HepG2 (cell line): ENCODE measurements around the gene SERPINA6. TPM values are rescaled to one million over a fixed set of nuclear protein-coding genes. Genes with fewer than 3 reads are reported as not detected.

ENCODE experiments used
- GLMP ChIP-seq: sonication (generic); formaldehyde crosslinking; IDR thresholded peaks from 2 replicates; pipeline ENCODE4 v1.9.0; 2021; ENCODE audit warnings: missing genetic modification reagents, mild to moderate bottlenecking, borderline replicate concordance
- HMGXB4 ChIP-seq, 2 experiments: sonication (generic) in 1 of 2; formaldehyde crosslinking in 1 of 2; IDR thresholded peaks; 2 replicates each; pipeline versions ENCODE4 v1.4.0 to v1.6.1; 2018 to 2020; ENCODE audit warnings: missing genetic modification reagents in 2 of 2, borderline replicate concordance in 1 of 2, low read depth in 1 of 2, mild to moderate bottlenecking in 1 of 2, missing biosample characterization in 1 of 2
- JDP2 ChIP-seq: sonication (generic); formaldehyde crosslinking; IDR thresholded peaks from 2 replicates; pipeline ENCODE4 v1.8.1; 2022; ENCODE audit warnings: missing genetic modification reagents, borderline replicate concordance
- JUND ChIP-seq: sonication (generic); formaldehyde crosslinking; IDR thresholded peaks from 2 replicates; pipeline ENCODE4 v1.8.0; 2022; ENCODE audit warnings: mild to moderate bottlenecking, missing genetic modification reagents
- MED8 ChIP-seq: sonication (generic); formaldehyde crosslinking; IDR thresholded peaks from 2 replicates; pipeline ENCODE4 v1.8.1; 2023; ENCODE audit warnings: mild to moderate bottlenecking, missing genetic modification reagents; ENCODE audit not compliant: insufficient replicate concordance
- MEIS1 ChIP-seq: sonication (generic); formaldehyde crosslinking; IDR thresholded peaks from 2 replicates; pipeline ENCODE4 v1.9.0; 2021; ENCODE audit warnings: mild to moderate bottlenecking, missing genetic modification reagents, moderate library complexity, borderline replicate concordance
- NCOA1 ChIP-seq: sonication (generic); formaldehyde crosslinking; IDR thresholded peaks from 2 replicates; pipeline ENCODE4 v1.9.0; 2021; ENCODE audit warnings: missing genetic modification reagents
- SIN3A ChIP-seq: IDR thresholded peaks from 2 replicates; pipeline ENCODE4 v1.6.1; 2011; ENCODE audit warnings: low read depth, mild to moderate bottlenecking, control low read depth, low read length, borderline replicate concordance
- SUZ12 ChIP-seq: fragments of 150-350 bp; IDR thresholded peaks from 2 replicates; pipeline ENCODE4 v1.6.1; 2014; ENCODE audit warnings: low read depth, low read length
- TSC22D2 ChIP-seq: sonication (generic); formaldehyde crosslinking; IDR thresholded peaks from 2 replicates; pipeline ENCODE4 v1.5.1; 2020; ENCODE audit warnings: missing genetic modification reagents, mild to moderate bottlenecking, borderline replicate concordance
- ZHX1 ChIP-seq: sonication (generic); formaldehyde crosslinking; IDR thresholded peaks from 2 replicates; pipeline ENCODE4 v1.8.1; 2022; ENCODE audit warnings: low read depth, mild to moderate bottlenecking, missing genetic modification reagents
- ZMYM4 ChIP-seq: sonication (generic); formaldehyde crosslinking; IDR thresholded peaks from 2 replicates; pipeline ENCODE4 v1.8.1; 2023; ENCODE audit warnings: mild to moderate bottlenecking, missing genetic modification reagents
- ZNF337 ChIP-seq: sonication (generic); formaldehyde crosslinking; IDR thresholded peaks from 2 replicates; pipeline ENCODE4 v1.5.1; 2020; ENCODE audit warnings: missing genetic modification reagents, low read depth, mild to moderate bottlenecking, borderline replicate concordance
- ZNF549 ChIP-seq: sonication (generic); formaldehyde crosslinking; IDR thresholded peaks from 2 replicates; pipeline ENCODE4 v1.5.0; 2020; ENCODE audit warnings: missing genetic modification reagents
- ZNF749 ChIP-seq: sonication (generic); formaldehyde crosslinking; IDR thresholded peaks from 2 replicates; pipeline ENCODE4 v1.8.0; 2022; ENCODE audit warnings: mild to moderate bottlenecking, missing genetic modification reagents, moderate library complexity, borderline replicate concordance
- ZNF766 ChIP-seq: sonication (generic); formaldehyde crosslinking; IDR thresholded peaks from 2 replicates; pipeline ENCODE4 v1.5.0; 2020; ENCODE audit warnings: missing genetic modification reagents, borderline replicate concordance
- ZNF879 ChIP-seq: sonication (generic); formaldehyde crosslinking; IDR thresholded peaks from 2 replicates; pipeline ENCODE4 v1.8.1; 2023; ENCODE audit warnings: missing genetic modification reagents
- polyA plus RNA-seq, 8 experiments: library from polyadenylated mRNA; depleted of rRNA in 3 of 8; stranded (reverse) in 7 of 8; unstranded in 1 of 8; fragments of >200 nt; fragmentation: Illumina TruSeq in 4 of 8; extraction: Trizol in 4 of 8; gene quantifications; 2 replicates each; pipeline versions ENCODE4 v1.2.1 to v1.2.3, GENCODE V29; 2011 to 2016; ENCODE audit warnings: low read depth in 4 of 8, missing spikeins in 1 of 8, mixed read lengths in 1 of 8; ENCODE audit not compliant: insufficient read depth in 1 of 8
- total RNA-seq, 5 experiments: library from RNA; depleted of rRNA; stranded (reverse); fragments of >200 nt; fragmentation: Illumina TruSeq; extraction: Trizol; gene quantifications; 2 replicates each; pipeline ENCODE4 v1.2.3, GENCODE V29; 2016; ENCODE audit warnings: low read depth in 1 of 5
- TF ChIP-seq, protein P1 (sequence below): sonication (generic); formaldehyde crosslinking; IDR thresholded peaks from 2 replicates; pipeline ENCODE4 v1.5.0; 2020; ENCODE audit warnings: mild to moderate bottlenecking, missing genetic modification reagents

SERPINA6 gene
- total and polyA plus RNA-seq, 2 of the 13 experiments (the other 11 are each of a cell fraction or from before 2014, with no cell fraction given), result 260 to 333 TPM

- TF ChIP-seq ZNF749 (CRISPR knock-in tag) (peak; percentile 81; the same call in 1 of the 2 replicates), SUZ12 (no peak), NCOA1 (CRISPR knock-in tag) (no peak), ZNF549 (CRISPR knock-in tag) (no peak), ZHX1 (CRISPR knock-in tag) (no peak), TSC22D2 (CRISPR knock-in tag) (peak; percentile 44; the same call in 1 of the 2 replicates), ZNF337 (CRISPR knock-in tag) (peak; percentile 47; the same call in 1 of the 2 replicates), JUND (peak; percentile 29; the same call in 1 of the 2 replicates), GLMP (no peak), JDP2 (CRISPR knock-in tag) (no peak; the same call in 1 of the 2 replicates), ZNF879 (CRISPR knock-in tag) (no peak), HMGXB4 (CRISPR knock-in tag; IDR thresholded peaks at IDR 0.05; ENCODE audit: borderline replicate concordance in 1 of 2, low read depth in 1 of 2) (peak; percentile 26 to 41; a peak in 2 of 4 replicates), ZMYM4 (CRISPR knock-in tag) (peak; percentile 89), MED8 (CRISPR knock-in tag) (peak; percentile 56), SIN3A (0 out of 2 replicates have a peak, but pooled peaks have one; percentile 31), ZNF766 (CRISPR knock-in tag) (peak; percentile 46; the same call in 1 of the 2 replicates), MEIS1 (0 out of 2 replicates have a peak, but pooled peaks have one; percentile 66)
- TF ChIP-seq, protein P1, sequence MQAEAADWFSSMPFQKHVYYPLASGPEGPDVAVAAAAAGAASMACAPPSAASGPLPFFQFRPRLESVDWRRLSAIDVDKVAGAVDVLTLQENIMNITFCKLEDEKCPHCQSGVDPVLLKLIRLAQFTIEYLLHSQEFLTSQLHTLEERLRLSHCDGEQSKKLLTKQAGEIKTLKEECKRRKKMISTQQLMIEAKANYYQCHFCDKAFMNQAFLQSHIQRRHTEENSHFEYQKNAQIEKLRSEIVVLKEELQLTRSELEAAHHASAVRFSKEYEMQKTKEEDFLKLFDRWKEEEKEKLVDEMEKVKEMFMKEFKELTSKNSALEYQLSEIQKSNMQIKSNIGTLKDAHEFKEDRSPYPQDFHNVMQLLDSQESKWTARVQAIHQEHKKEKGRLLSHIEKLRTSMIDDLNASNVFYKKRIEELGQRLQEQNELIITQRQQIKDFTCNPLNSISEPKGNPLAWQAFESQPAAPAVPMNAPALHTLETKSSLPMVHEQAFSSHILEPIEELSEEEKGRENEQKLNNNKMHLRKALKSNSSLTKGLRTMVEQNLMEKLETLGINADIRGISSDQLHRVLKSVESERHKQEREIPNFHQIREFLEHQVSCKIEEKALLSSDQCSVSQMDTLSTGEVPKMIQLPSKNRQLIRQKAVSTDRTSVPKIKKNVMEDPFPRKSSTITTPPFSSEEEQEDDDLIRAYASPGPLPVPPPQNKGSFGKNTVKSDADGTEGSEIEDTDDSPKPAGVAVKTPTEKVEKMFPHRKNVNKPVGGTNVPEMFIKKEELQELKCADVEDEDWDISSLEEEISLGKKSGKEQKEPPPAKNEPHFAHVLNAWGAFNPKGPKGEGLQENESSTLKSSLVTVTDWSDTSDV (CRISPR knock-in tag), result no peak
Observed at GRCh38 chr14:94322648-94323570, at the start of gene SERPINA6 (continued).
